ENCODE measurements around the gene HEMGN.

- TF ChIP-seq TEAD4 (CRISPR knock-in tag; IDR thresholded peaks at IDR 0.05) (no peak), CTCF (IDR thresholded peaks at IDR 0.05) (no peak), NFYB (CRISPR knock-in tag; conservative IDR thresholded peaks at IDR 0.05; ENCODE audit: low read depth) (no peak), NR1H2 (CRISPR knock-in tag; IDR thresholded peaks at IDR 0.05) (no peak), ELF4 (CRISPR knock-in tag; IDR thresholded peaks at IDR 0.05; ENCODE audit: low read depth) (no peak), ZNF396 (CRISPR knock-in tag; IDR thresholded peaks at IDR 0.05; ENCODE audit: borderline replicate concordance) (no peak), ZNF416 (CRISPR knock-in tag; IDR thresholded peaks at IDR 0.05) (no peak), ZNF425 (CRISPR knock-in tag; conservative IDR thresholded peaks at IDR 0.05) (no peak), MYBL2 (CRISPR knock-in tag; IDR thresholded peaks at IDR 0.05) (no peak), NR3C1 (CRISPR knock-in tag; conservative IDR thresholded peaks at IDR 0.05; ENCODE audit: low read depth) (no peak), CREB1 (CRISPR knock-in tag; IDR thresholded peaks at IDR 0.05) (no peak), AFF4 (CRISPR knock-in tag; IDR thresholded peaks at IDR 0.05; ENCODE audit: borderline replicate concordance) (no peak)
Observed at GRCh38 chr9:97900103-97900737, 37.8 kb downstream of the HEMGN start.
